Muscle of arm (tissue), 12 donors: ENCODE measurements around the gene FOXP2. TPM values are rescaled to one million over a fixed set of nuclear protein-coding genes. Genes with fewer than 3 reads are reported as not detected.
"Not testable (repeated sequence)": the region's sequence is repeated elsewhere in the genome, so short reads cannot be mapped to it uniquely, and the experiment has no call there.

Source experiments
- DNase-seq: peaks from one replicate; pipeline ENCODE4 v3.0.0-alpha.2; 2013
- polyA plus RNA-seq, 12 donors: library from polyadenylated mRNA; unstranded; fragments of 120-200 nt; gene quantifications; one replicate each; pipeline ENCODE4 v1.2.1, GENCODE V29; 2013; ENCODE audit not compliant: insufficient read length in 12 of 12

The FOXP2 gene
- polyA plus RNA-seq, 12 donors = 8.7 to 22.7 (median 13.0) TPM; not detected in 1

- no peak for DNase-seq
Observed at GRCh38 chr7:114419441-114420272, 5.0 kb downstream of the FOXP2 start.

- no peak for DNase-seq
Observed at GRCh38 chr7:114422507-114423501, 8.2 kb downstream of the FOXP2 start.

GRCh38 chr7:114426382-114426781, 11.8 kb downstream of the FOXP2 start:
- DNase-seq = no peak

- DNase-seq = no peak
Observed at GRCh38 chr7:114426824-114427223, 12.2 kb downstream of the FOXP2 start.

GRCh38 chr7:114428211-114428610, 13.6 kb downstream of the FOXP2 start:
- DNase-seq = no peak

GRCh38 chr7:114431189-114431588, 16.6 kb downstream of the FOXP2 start:
- no peak for DNase-seq

- no peak for DNase-seq
Observed at GRCh38 chr7:114432061-114432460, 17.4 kb downstream of the FOXP2 start.

- DNase-seq = no peak
Observed at GRCh38 chr7:114432703-114433102, 18.1 kb downstream of the FOXP2 start.

GRCh38 chr7:114439581-114439980, 25.0 kb downstream of the FOXP2 start:
- no peak for DNase-seq

GRCh38 chr7:114440927-114441326, 26.3 kb downstream of the FOXP2 start:
- not testable (repeated sequence) for DNase-seq

GRCh38 chr7:114444196-114444595, 29.6 kb downstream of the FOXP2 start:
- DNase-seq = no peak

- DNase-seq = no peak
Observed at GRCh38 chr7:114450431-114450830, 35.8 kb downstream of the FOXP2 start.

GRCh38 chr7:114459574-114459973, 45.0 kb downstream of the FOXP2 start:
- no peak for DNase-seq

GRCh38 chr7:114460021-114460420, 45.4 kb downstream of the FOXP2 start:
- DNase-seq = no peak

- DNase-seq = peak; percentile 13
Observed at GRCh38 chr7:114466917-114467316, 52.3 kb downstream of the FOXP2 start.

- DNase-seq = no peak
Observed at GRCh38 chr7:114468844-114469243, 54.2 kb downstream of the FOXP2 start.

- no peak for DNase-seq
Observed at GRCh38 chr7:114472896-114473512, 58.4 kb downstream of the FOXP2 start.

- no peak for DNase-seq
Observed at GRCh38 chr7:114478384-114478783, 63.8 kb downstream of the FOXP2 start.

GRCh38 chr7:114481999-114482398, 67.4 kb downstream of the FOXP2 start:
- no peak for DNase-seq

- no peak for DNase-seq
Observed at GRCh38 chr7:114484226-114484625, 69.6 kb downstream of the FOXP2 start.

- no peak for DNase-seq
Observed at GRCh38 chr7:114487174-114487573, 72.6 kb downstream of the FOXP2 start.

- no peak for DNase-seq
Observed at GRCh38 chr7:114488696-114489095, 74.1 kb downstream of the FOXP2 start.
